Transverse colon (tissue), 3 donors: ENCODE results near the gene OR10H1.
"Not testable (repeated sequence)": the region's sequence is repeated elsewhere in the genome, so short reads cannot be mapped to it uniquely, and the experiment has no call there.

ENCODE experiments used
- EP300 ChIP-seq: sonication (generic); formaldehyde crosslinking; IDR thresholded peaks from one replicate; pipeline ENCODE4 v1.6.1; 2017; ENCODE audit warnings: antibody characterized with exemption, low read depth
- POLR2A ChIP-seq: fragments of 450-650 bp; IDR thresholded peaks from one replicate; pipeline ENCODE4 v1.6.1; 2016; ENCODE audit warnings: antibody characterized with exemption, mild to moderate bottlenecking, moderate library complexity
- TF ChIP-seq, protein P1 (sequence below), 5 experiments: fragments of 200-600 bp in 3 of 5; fragments of 450-650 bp in 2 of 5; sonication (generic) in 3 of 5; IDR thresholded peaks; 1 replicate in 2 of 5; 2 replicates in 3 of 5; pipeline ENCODE4 v1.5.1; 2016 to 2017; ENCODE audit warnings: antibody characterized with exemption in 5 of 5, inconsistent platforms in 3 of 5, mild to moderate bottlenecking in 2 of 5, moderate library complexity in 1 of 5

DNA sequence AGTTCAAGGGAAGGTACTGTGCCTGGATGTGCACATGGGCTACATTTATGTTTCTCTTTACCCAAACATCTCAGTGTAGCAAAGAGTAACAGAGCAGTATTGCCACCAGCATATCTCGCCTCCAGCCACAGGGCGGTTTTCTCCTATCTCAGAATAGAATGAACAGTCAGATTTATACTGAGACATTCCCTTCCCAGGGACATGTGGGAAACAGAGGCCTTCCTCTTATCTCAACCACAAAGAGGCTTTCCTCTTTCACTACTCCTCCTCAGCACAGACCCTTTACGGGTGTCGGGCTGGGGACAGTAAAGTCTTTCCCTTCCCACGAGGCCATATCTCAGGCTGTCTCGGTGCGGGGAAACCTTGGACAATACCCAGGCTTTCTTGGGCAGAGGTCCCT, 32.6 kb downstream of the OR10H1 start:
- TF ChIP-seq, protein P1, sequence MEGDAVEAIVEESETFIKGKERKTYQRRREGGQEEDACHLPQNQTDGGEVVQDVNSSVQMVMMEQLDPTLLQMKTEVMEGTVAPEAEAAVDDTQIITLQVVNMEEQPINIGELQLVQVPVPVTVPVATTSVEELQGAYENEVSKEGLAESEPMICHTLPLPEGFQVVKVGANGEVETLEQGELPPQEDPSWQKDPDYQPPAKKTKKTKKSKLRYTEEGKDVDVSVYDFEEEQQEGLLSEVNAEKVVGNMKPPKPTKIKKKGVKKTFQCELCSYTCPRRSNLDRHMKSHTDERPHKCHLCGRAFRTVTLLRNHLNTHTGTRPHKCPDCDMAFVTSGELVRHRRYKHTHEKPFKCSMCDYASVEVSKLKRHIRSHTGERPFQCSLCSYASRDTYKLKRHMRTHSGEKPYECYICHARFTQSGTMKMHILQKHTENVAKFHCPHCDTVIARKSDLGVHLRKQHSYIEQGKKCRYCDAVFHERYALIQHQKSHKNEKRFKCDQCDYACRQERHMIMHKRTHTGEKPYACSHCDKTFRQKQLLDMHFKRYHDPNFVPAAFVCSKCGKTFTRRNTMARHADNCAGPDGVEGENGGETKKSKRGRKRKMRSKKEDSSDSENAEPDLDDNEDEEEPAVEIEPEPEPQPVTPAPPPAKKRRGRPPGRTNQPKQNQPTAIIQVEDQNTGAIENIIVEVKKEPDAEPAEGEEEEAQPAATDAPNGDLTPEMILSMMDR (IDR thresholded peaks at IDR 0.05): not testable (repeated sequence)
- TF ChIP-seq POLR2A, EP300: not testable (repeated sequence)
